NCI-H1694 treated with DMSO at 0.1 percent for 48 hours (cell line): ENCODE results near the gene TRPV5.

ENCODE experiments used
- DNase-seq: peaks from one replicate; lab custom pipeline; 2025; lab: John Stamatoyannopoulos, UW

Gene TRPV5

GRCh38 chr7:142870566-142871259 lies 62.8 kb downstream of the TRPV5 start:
- DNase-seq = no peak

GRCh38 chr7:142870147-142870559 lies 63.4 kb downstream of the TRPV5 start:
- no peak for DNase-seq

- DNase-seq = no peak
These were observed 64.1 kb downstream of the TRPV5 start for GRCh38 chr7:142869434-142869833.

- no peak for DNase-seq
These were observed 64.5 kb downstream of the TRPV5 start for GRCh38 chr7:142868986-142869415.

GRCh38 chr7:142868188-142868985 lies 65.2 kb downstream of the TRPV5 start:
- DNase-seq = no peak

- no peak for DNase-seq
These were observed 66.0 kb downstream of the TRPV5 start for GRCh38 chr7:142867398-142868187.

- no peak for DNase-seq
These were observed 66.5 kb downstream of the TRPV5 start for GRCh38 chr7:142867097-142867378.

- no peak for DNase-seq
These were observed 67.0 kb downstream of the TRPV5 start for GRCh38 chr7:142866361-142867096.

- DNase-seq = no peak
These were observed 67.8 kb downstream of the TRPV5 start for GRCh38 chr7:142865766-142866165.

GRCh38 chr7:142864980-142865747 lies 68.4 kb downstream of the TRPV5 start:
- DNase-seq = no peak

GRCh38 chr7:142863891-142864685 lies 69.5 kb downstream of the TRPV5 start:
- DNase-seq = no peak

- DNase-seq = no peak
These were observed 70.7 kb downstream of the TRPV5 start for GRCh38 chr7:142862786-142863400.

- DNase-seq = no peak
These were observed 71.2 kb downstream of the TRPV5 start for GRCh38 chr7:142862351-142862750.

- DNase-seq = no peak
These were observed 72.6 kb downstream of the TRPV5 start for GRCh38 chr7:142860968-142861367.

- DNase-seq = no peak
These were observed 73.7 kb downstream of the TRPV5 start for GRCh38 chr7:142859829-142860228.

- DNase-seq = no peak
These were observed 74.1 kb downstream of the TRPV5 start for GRCh38 chr7:142859411-142859810.
